ENCODE data around the gene GPR84. TPM values are rescaled to one million over a fixed set of nuclear protein-coding genes. Genes with fewer than 3 reads are reported as not detected.
A peak's percentile ranks its signal among the peaks of the same experiment; 100 is the strongest.

Gene GPR84
- total and polyA plus RNA-seq, 10 of the 15 experiments (the other 5 are each of a cell fraction or from before 2014, with no cell fraction given), result 0.37 to 4.7 (median 2.6) TPM

GRCh38 chr12:54363047-54363446 lies 1.2 kb downstream of the GPR84 start:
- H3K27ac ChIP-seq (ENCODE audit: control insufficient read depth, insufficient read depth), result no peak overlapping the region
- no peaks in the 10 kb centered on the region for H3K79me2 ChIP-seq (ENCODE audit: control insufficient read depth, insufficient read depth, low read length)
- H2AFZ ChIP-seq (ENCODE audit: control insufficient read depth, low read depth, low read length), result no peak overlapping the region
- no peak overlapping the region for H3K9ac ChIP-seq (ENCODE audit: control insufficient read depth, insufficient read depth, low read length)
- intact Hi-C loops (cut with micrococcal nuclease; ENCODE audit: unreplicated experiment) (no loop called here), in situ Hi-C loops (cut with MboI) (loop anchor here (5.0 to 10.0 kb wide), 3 partner anchors 66 to 338 kb away; partner anchors contain the start of gene HOXC6)
- ATAC-seq (no peak), FAIRE-seq (no peak), DNase-seq (ENCODE audit: low read depth, low spot score) (no peak)
- H3K9me3 ChIP-seq (replicated peaks; ENCODE audit: control insufficient read depth, insufficient read depth, low read length), result no peaks in the 10 kb centered on the region
- ChIA-PET CTCF (interaction anchor here (0.6 to 8.6 kb wide), 13 partner anchors 11 to 337 kb away, joined by 3 to 116 read pairs (median 5); partner anchors contain the start of genes HNRNPA1 and ZNF385A), SMC1A (ENCODE audit: uncharacterized antibody, unreplicated experiment) (interaction anchor here (0.9 to 1.2 kb wide), 6 partner anchors 25 to 141 kb away, joined by 3 to 5 read pairs (median 3); partner anchors contain the start of gene HNRNPA1), POLR2A (interaction anchor here (0.9 to 1.0 kb wide), 3 partner anchors 38 to 76 kb away, joined by 3 to 4 read pairs (median 3); partner anchors contain the start of gene COPZ1), RAD21 (ENCODE audit: unreplicated experiment) (interaction anchor here (0.6 to 1.3 kb wide), 5 partner anchors 71 to 143 kb away, joined by 3 to 6 read pairs (median 3); no protein-coding TSS in a partner anchor)
- H3K27me3 ChIP-seq (replicated peaks in 1 of 2; ENCODE audit: control insufficient read depth in 2 of 2, insufficient read depth in 2 of 2, low read length in 1 of 2), result no peaks in the 10 kb centered on the region
- peaks cover 25% of the 10 kb centered on the region for H3K4me1 ChIP-seq (ENCODE audit: control insufficient read depth, insufficient read depth, low read length)
- no peaks in the 10 kb centered on the region for H3K36me3 ChIP-seq (ENCODE audit: control insufficient read depth in 2 of 2, insufficient read depth in 2 of 2, low read length in 1 of 2)
- no peak overlapping the region for H3K4me2 ChIP-seq (ENCODE audit: control insufficient read depth, insufficient read depth)
- BruUV-seq (replicated peaks), result no TSS peak
- H3K4me3 ChIP-seq, result no peak overlapping the region
- TF ChIP-seq RB1 (IDR thresholded peaks at IDR 0.05; ENCODE audit: borderline replicate concordance) (no peak), TARDBP (IDR thresholded peaks at IDR 0.05; ENCODE audit: borderline replicate concordance) (no peak)
- 85% methylated on average over 8 of the region's 8 CpGs for WGBS (ENCODE audit: insufficient coverage, insufficient replicate concordance, low lambda C conversion rate, missing lambda C conversion rate)
- H4K20me1 ChIP-seq (ENCODE audit: control insufficient read depth, insufficient read depth), result no peaks in the 10 kb centered on the region

DNA sequence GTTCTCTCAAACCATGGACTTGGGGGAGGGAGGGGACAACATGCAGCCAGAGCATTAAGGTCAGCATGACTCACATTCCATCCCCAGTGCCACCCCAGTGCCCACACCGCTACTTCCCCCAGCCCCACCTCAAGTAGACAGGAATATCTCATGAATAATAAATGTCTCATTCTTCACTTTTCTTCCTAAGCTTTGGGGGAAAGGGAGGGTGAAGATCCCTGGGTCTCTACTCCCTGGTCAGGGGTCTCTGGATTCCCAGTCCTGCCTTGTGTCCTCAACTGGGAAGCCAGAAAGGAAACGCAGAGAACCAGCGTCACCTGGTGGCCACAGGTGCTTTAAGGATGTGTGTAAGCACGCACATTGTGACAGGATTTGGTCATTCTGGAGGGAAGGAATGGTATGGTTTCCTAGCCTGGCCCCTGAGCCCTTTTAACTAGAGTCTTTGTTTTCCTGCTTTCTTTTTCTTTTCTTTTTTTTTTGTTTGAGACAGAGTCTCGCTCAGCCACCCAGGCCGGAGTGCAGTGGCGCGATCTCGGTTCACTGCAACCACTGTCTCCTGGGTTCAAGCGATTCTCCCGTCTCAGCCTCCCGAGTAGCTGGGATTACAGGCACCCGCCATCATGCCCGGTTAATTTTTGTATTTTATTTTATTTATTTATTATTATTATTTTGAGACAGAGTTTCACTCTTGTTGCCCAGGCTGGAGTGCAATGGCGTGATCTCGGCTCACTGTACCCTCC lies 3.4 kb downstream of the GPR84 start:
- no peak for ATAC-seq
- WGBS (ENCODE audit: insufficient coverage, insufficient replicate concordance, low lambda C conversion rate, missing lambda C conversion rate), result 80% methylated on average over 16 of the region's 16 CpGs
- H3K27me3 ChIP-seq (replicated peaks in 1 of 2; ENCODE audit: control insufficient read depth in 2 of 2, insufficient read depth in 2 of 2, low read length in 1 of 2), result no peaks in the 10 kb centered on the region
- in situ Hi-C loops (cut with MboI), result loop anchor here (5.0 to 10.0 kb wide), 3 partner anchors 64 to 336 kb away; partner anchors contain the start of gene HOXC6
- ChIA-PET CTCF (interaction anchor here (1.0 to 8.6 kb wide), 18 partner anchors 9 to 146 kb away, joined by 3 to 116 read pairs (median 4); partner anchors contain the start of genes CBX5 and COPZ1), SMC1A (ENCODE audit: uncharacterized antibody, unreplicated experiment) (interaction anchor here (1.0 to 2.6 kb wide), 11 partner anchors 23 to 309 kb away, joined by 3 to 13 read pairs (median 4); partner anchors contain the start of gene COPZ1), RAD21 (ENCODE audit: unreplicated experiment) (interaction anchor here (0.9 to 1.7 kb wide), 5 partner anchors 7 to 142 kb away, joined by 3 to 6 read pairs (median 3); partner anchors contain the start of gene COPZ1), POLR2A (no interaction called here)
- no peak overlapping the region for H2AFZ ChIP-seq (ENCODE audit: control insufficient read depth, low read depth, low read length)
- H3K27ac ChIP-seq (ENCODE audit: control insufficient read depth, insufficient read depth), result no peak overlapping the region
- H3K79me2 ChIP-seq (ENCODE audit: control insufficient read depth, insufficient read depth, low read length), result no peaks in the 10 kb centered on the region
- H3K4me2 ChIP-seq (ENCODE audit: control insufficient read depth, insufficient read depth), result no peak overlapping the region
- peaks cover 30% of the 10 kb centered on the region for H3K4me1 ChIP-seq (ENCODE audit: control insufficient read depth, insufficient read depth, low read length)
- H3K36me3 ChIP-seq (ENCODE audit: control insufficient read depth in 2 of 2, insufficient read depth in 2 of 2, low read length in 1 of 2), result no peaks in the 10 kb centered on the region
- no peak overlapping the region for H3K4me3 ChIP-seq
- peak; percentile 65 for FAIRE-seq
- no peak overlapping the region for H3K9ac ChIP-seq (ENCODE audit: control insufficient read depth, insufficient read depth, low read length)
- BruUV-seq (replicated peaks), result no TSS peak
- no peak for DNase-seq (ENCODE audit: low read depth, low spot score)
- no peaks in the 10 kb centered on the region for H3K9me3 ChIP-seq (replicated peaks; ENCODE audit: control insufficient read depth, insufficient read depth, low read length)
- no peaks in the 10 kb centered on the region for H4K20me1 ChIP-seq (ENCODE audit: control insufficient read depth, insufficient read depth)
- intact Hi-C loops (cut with micrococcal nuclease; ENCODE audit: unreplicated experiment), result loop anchor here (2.0 kb wide), 1 partner anchor 66 kb away; no protein-coding TSS in a partner anchor
- TF ChIP-seq IRF4 (IDR thresholded peaks at IDR 0.05; ENCODE audit: low read depth, low read length) (0 out of 2 replicates have a peak, but pooled peaks have one; percentile 22), EED (IDR thresholded peaks at IDR 0.05; ENCODE audit: low read depth) (peak; percentile 59; the same call in 1 of the 2 replicates), RAD21 (IDR thresholded peaks at IDR 0.05; ENCODE audit: insufficient read depth, low read depth, low read length) (peak; percentile 95), IKZF2 (IDR thresholded peaks at IDR 0.05) (peak; percentile 42 to 54; a peak in 3 of 4 replicates), TBL1XR1 (IDR thresholded peaks at IDR 0.05; ENCODE audit: low read depth, low read length) (no peak), SMC3 (IDR thresholded peaks at IDR 0.05; ENCODE audit: borderline replicate concordance, low read length) (peak; percentile 85), MYC (IDR thresholded peaks at IDR 0.05; ENCODE audit: insufficient read depth, insufficient read length, insufficient replicate concordance, low read length, severe bottlenecking) (no peak), CTCF (IDR thresholded peaks at IDR 0.05 in 2 of 3, conservative IDR thresholded peaks at IDR 0.05 in 1 of 3; ENCODE audit: control insufficient read depth in 2 of 3, extremely low read depth in 1 of 3, insufficient read depth in 1 of 3, low read depth in 3 of 3, low read length in 3 of 3) (peak; percentile 86 to 94 (median 89))
- TF ChIP-seq, protein P1, sequence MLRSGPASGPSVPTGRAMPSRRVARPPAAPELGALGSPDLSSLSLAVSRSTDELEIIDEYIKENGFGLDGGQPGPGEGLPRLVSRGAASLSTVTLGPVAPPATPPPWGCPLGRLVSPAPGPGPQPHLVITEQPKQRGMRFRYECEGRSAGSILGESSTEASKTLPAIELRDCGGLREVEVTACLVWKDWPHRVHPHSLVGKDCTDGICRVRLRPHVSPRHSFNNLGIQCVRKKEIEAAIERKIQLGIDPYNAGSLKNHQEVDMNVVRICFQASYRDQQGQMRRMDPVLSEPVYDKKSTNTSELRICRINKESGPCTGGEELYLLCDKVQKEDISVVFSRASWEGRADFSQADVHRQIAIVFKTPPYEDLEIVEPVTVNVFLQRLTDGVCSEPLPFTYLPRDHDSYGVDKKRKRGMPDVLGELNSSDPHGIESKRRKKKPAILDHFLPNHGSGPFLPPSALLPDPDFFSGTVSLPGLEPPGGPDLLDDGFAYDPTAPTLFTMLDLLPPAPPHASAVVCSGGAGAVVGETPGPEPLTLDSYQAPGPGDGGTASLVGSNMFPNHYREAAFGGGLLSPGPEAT (IDR thresholded peaks at IDR 0.05; ENCODE audit: low read depth), result 0 out of 2 replicates have a peak, but pooled peaks have one; percentile 22

All from GM12878 (cell line).